ENCODE results near the gene SUPT5H. TPM values are rescaled to one million over a fixed set of nuclear protein-coding genes. Genes with fewer than 3 reads are reported as not detected.

Gene SUPT5H
- polyA plus RNA-seq, 1 donor from 2014 or later, result 92.5 TPM

GRCh38 chr19:39489756-39490155 is 44.4 kb downstream of the SUPT5H start:
- no peak overlapping the region for H3K4me2 ChIP-seq (ENCODE audit: low read length)
- no peaks in the 10 kb centered on the region for H3K79me2 ChIP-seq (replicated peaks; ENCODE audit: insufficient read depth, low read length)
- no peaks in the 10 kb centered on the region for H3K9me3 ChIP-seq (ENCODE audit: low read length)
- H3K27ac ChIP-seq (ENCODE audit: low read length), result no peak overlapping the region
- no peaks in the 10 kb centered on the region for H3K36me3 ChIP-seq (ENCODE audit: insufficient read depth, low read length)
- no peak overlapping the region for H2AFZ ChIP-seq (ENCODE audit: low read depth, low read length)
- no peaks in the 10 kb centered on the region for H3F3A ChIP-seq (ENCODE audit: insufficient read depth, low read length, poor library complexity, severe bottlenecking)
- H3K27me3 ChIP-seq (ENCODE audit: insufficient read depth, low read depth, low read length), result no peaks in the 10 kb centered on the region
- H3K9me2 ChIP-seq (ENCODE audit: insufficient read depth, low read length), result no peaks in the 10 kb centered on the region
- H4K20me1 ChIP-seq (ENCODE audit: insufficient read depth), result no peaks in the 10 kb centered on the region
- no peak for TF ChIP-seq POLR2AphosphoS5 (IDR thresholded peaks at IDR 0.05)
- no peak for TF ChIP-seq SMC3 (conservative IDR thresholded peaks at IDR 0.05; ENCODE audit: poor library complexity)
- no peak for TF ChIP-seq EZH2 (IDR thresholded peaks at IDR 0.05; ENCODE audit: borderline replicate concordance, insufficient read depth, low read length, poor library complexity, severe bottlenecking)
- no peak for TF ChIP-seq REST (IDR thresholded peaks at IDR 0.05; ENCODE audit: borderline replicate concordance)
- TF ChIP-seq EP300 (conservative IDR thresholded peaks at IDR 0.05; ENCODE audit: poor library complexity, severe bottlenecking), result no peak
- TF ChIP-seq CTCF (IDR thresholded peaks at IDR 0.05; ENCODE audit: poor library complexity, severe bottlenecking), result no peak
- TF ChIP-seq RAD21 (conservative IDR thresholded peaks at IDR 0.05), result no peak
- TF ChIP-seq TAF1 (IDR thresholded peaks at IDR 0.05; ENCODE audit: low read depth), result no peak
- TF ChIP-seq MXI1 (conservative IDR thresholded peaks at IDR 0.05; ENCODE audit: poor library complexity, severe bottlenecking), result no peak
- no peak overlapping the region for H3K9ac ChIP-seq (ENCODE audit: low read length)
- no peak overlapping the region for H3K4me3 ChIP-seq (ENCODE audit: low read length)

GRCh38 chr19:39492225-39492624 is 46.8 kb downstream of the SUPT5H start:
- TF ChIP-seq EZH2 (IDR thresholded peaks at IDR 0.05; ENCODE audit: borderline replicate concordance, insufficient read depth, low read length, poor library complexity, severe bottlenecking), result no peak
- TF ChIP-seq EP300 (conservative IDR thresholded peaks at IDR 0.05; ENCODE audit: poor library complexity, severe bottlenecking), result no peak
- no peak for TF ChIP-seq RAD21 (conservative IDR thresholded peaks at IDR 0.05)
- TF ChIP-seq MXI1 (conservative IDR thresholded peaks at IDR 0.05; ENCODE audit: poor library complexity, severe bottlenecking), result no peak
- no peak for TF ChIP-seq TAF1 (IDR thresholded peaks at IDR 0.05; ENCODE audit: low read depth)
- no peak for TF ChIP-seq POLR2AphosphoS5 (IDR thresholded peaks at IDR 0.05)
- TF ChIP-seq REST (IDR thresholded peaks at IDR 0.05; ENCODE audit: borderline replicate concordance), result no peak
- no peak for TF ChIP-seq CTCF (IDR thresholded peaks at IDR 0.05; ENCODE audit: poor library complexity, severe bottlenecking)
- TF ChIP-seq SMC3 (conservative IDR thresholded peaks at IDR 0.05; ENCODE audit: poor library complexity), result no peak

More at GRCh38 chr19:39492225-39492624, 46.8 kb downstream of the SUPT5H start:
- Histone ChIP-seq H3K9ac (ENCODE audit: low read length) (no peak overlapping the region), H3K4me3 (ENCODE audit: low read length) (no peak overlapping the region), H3K9me3 (ENCODE audit: low read length) (no peaks in the 10 kb centered on the region), H3F3A (ENCODE audit: insufficient read depth, low read length, poor library complexity, severe bottlenecking) (no peaks in the 10 kb centered on the region), H3K9me2 (ENCODE audit: insufficient read depth, low read length) (no peaks in the 10 kb centered on the region), H3K36me3 (ENCODE audit: insufficient read depth, low read length) (no peaks in the 10 kb centered on the region), H3K4me2 (ENCODE audit: low read length) (no peak overlapping the region), H3K79me2 (replicated peaks; ENCODE audit: insufficient read depth, low read length) (no peaks in the 10 kb centered on the region), H4K20me1 (ENCODE audit: insufficient read depth) (no peaks in the 10 kb centered on the region), H3K27ac (ENCODE audit: low read length) (no peak overlapping the region), H2AFZ (ENCODE audit: low read depth, low read length) (no peak overlapping the region), H3K27me3 (ENCODE audit: insufficient read depth, low read depth, low read length) (no peaks in the 10 kb centered on the region)

All from neural cell (in vitro differentiated cells).